HL-60 (cell line): ENCODE results near the gene DNAH14.

Source experiments
- POLR2AphosphoS5 ChIP-seq: IDR thresholded peaks from 2 replicates; pipeline ENCODE4 v1.6.1; 2012; ENCODE audit warnings: low read depth
- SPI1 ChIP-seq: IDR thresholded peaks from 2 replicates; pipeline ENCODE4 v1.6.1; 2012; ENCODE audit warnings: low read depth, mild to moderate bottlenecking, borderline replicate concordance
- TF ChIP-seq, protein P1 (sequence below): IDR thresholded peaks from one replicate; pipeline ENCODE4 v1.5.1; 2011; ENCODE audit warnings: low read length, control low read depth, inconsistent platforms; ENCODE audit not compliant: insufficient read depth
- TF ChIP-seq, protein P2 (sequence below): IDR thresholded peaks from 2 replicates; pipeline ENCODE4 v1.6.1; 2012; ENCODE audit warnings: low read depth; ENCODE audit not compliant: insufficient replicate concordance

DNA sequence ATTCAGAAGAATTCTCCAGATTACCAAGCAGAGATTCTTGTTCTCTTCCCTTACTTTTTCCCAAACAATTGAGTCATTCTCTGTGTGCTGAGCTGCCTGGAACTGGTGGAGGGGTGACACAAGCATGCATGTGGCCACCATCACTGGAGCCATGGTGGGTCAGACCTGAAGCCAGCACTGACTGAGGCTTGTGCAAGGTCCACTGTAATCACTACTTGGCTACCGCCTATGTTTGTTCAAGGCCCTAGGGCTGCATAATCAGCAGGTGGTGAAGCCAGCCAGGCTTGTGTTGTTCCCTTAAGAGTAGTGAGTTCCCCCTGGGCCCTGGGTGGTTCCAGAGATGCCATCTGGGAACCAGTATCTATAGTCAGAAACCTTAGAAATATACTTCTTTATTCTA is 183.8 kb downstream of the DNAH14 start:
- TF ChIP-seq, protein P1, sequence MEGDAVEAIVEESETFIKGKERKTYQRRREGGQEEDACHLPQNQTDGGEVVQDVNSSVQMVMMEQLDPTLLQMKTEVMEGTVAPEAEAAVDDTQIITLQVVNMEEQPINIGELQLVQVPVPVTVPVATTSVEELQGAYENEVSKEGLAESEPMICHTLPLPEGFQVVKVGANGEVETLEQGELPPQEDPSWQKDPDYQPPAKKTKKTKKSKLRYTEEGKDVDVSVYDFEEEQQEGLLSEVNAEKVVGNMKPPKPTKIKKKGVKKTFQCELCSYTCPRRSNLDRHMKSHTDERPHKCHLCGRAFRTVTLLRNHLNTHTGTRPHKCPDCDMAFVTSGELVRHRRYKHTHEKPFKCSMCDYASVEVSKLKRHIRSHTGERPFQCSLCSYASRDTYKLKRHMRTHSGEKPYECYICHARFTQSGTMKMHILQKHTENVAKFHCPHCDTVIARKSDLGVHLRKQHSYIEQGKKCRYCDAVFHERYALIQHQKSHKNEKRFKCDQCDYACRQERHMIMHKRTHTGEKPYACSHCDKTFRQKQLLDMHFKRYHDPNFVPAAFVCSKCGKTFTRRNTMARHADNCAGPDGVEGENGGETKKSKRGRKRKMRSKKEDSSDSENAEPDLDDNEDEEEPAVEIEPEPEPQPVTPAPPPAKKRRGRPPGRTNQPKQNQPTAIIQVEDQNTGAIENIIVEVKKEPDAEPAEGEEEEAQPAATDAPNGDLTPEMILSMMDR: no peak
- TF ChIP-seq, protein P2, sequence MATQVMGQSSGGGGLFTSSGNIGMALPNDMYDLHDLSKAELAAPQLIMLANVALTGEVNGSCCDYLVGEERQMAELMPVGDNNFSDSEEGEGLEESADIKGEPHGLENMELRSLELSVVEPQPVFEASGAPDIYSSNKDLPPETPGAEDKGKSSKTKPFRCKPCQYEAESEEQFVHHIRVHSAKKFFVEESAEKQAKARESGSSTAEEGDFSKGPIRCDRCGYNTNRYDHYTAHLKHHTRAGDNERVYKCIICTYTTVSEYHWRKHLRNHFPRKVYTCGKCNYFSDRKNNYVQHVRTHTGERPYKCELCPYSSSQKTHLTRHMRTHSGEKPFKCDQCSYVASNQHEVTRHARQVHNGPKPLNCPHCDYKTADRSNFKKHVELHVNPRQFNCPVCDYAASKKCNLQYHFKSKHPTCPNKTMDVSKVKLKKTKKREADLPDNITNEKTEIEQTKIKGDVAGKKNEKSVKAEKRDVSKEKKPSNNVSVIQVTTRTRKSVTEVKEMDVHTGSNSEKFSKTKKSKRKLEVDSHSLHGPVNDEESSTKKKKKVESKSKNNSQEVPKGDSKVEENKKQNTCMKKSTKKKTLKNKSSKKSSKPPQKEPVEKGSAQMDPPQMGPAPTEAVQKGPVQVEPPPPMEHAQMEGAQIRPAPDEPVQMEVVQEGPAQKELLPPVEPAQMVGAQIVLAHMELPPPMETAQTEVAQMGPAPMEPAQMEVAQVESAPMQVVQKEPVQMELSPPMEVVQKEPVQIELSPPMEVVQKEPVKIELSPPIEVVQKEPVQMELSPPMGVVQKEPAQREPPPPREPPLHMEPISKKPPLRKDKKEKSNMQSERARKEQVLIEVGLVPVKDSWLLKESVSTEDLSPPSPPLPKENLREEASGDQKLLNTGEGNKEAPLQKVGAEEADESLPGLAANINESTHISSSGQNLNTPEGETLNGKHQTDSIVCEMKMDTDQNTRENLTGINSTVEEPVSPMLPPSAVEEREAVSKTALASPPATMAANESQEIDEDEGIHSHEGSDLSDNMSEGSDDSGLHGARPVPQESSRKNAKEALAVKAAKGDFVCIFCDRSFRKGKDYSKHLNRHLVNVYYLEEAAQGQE: no peak
- TF ChIP-seq POLR2AphosphoS5 (no peak), SPI1 (no peak)
